ENCODE results near the gene GYG2.
"Not testable (repeated sequence)": the region's sequence is repeated elsewhere in the genome, so short reads cannot be mapped to it uniquely, and the experiment has no call there.

Gene GYG2

GRCh38 chrX:2874222-2875135 lies 45.7 kb downstream of the GYG2 start:
- no peak for DNase-seq

GRCh38 chrX:2875136-2875481 lies 46.4 kb downstream of the GYG2 start:
- DNase-seq: no peak

GRCh38 chrX:2875798-2876399 lies 47.2 kb downstream of the GYG2 start:
- DNase-seq: peak; percentile 10

- no peak for DNase-seq
Measured at GRCh38 chrX:2878563-2878962, 49.8 kb downstream of the GYG2 start.

- no peak for DNase-seq
Measured at GRCh38 chrX:2879670-2880069, 50.9 kb downstream of the GYG2 start.

- DNase-seq: no peak
Measured at GRCh38 chrX:2883770-2884169, 55.0 kb downstream of the GYG2 start.

- DNase-seq: no peak
Measured at GRCh38 chrX:2888309-2888708, 59.6 kb downstream of the GYG2 start.

- no peak for DNase-seq
Measured at GRCh38 chrX:2889045-2889605, 60.4 kb downstream of the GYG2 start.

- not testable (repeated sequence) for DNase-seq
Measured at GRCh38 chrX:2889706-2890490, 61.2 kb downstream of the GYG2 start.

GRCh38 chrX:2890536-2891460 lies 62.1 kb downstream of the GYG2 start:
- DNase-seq: not testable (repeated sequence)

- DNase-seq: no peak
Measured at GRCh38 chrX:2892816-2893215, 64.1 kb downstream of the GYG2 start.

- DNase-seq: no peak
Measured at GRCh38 chrX:2894885-2895292, 66.2 kb downstream of the GYG2 start.

GRCh38 chrX:2897311-2897689 lies 68.6 kb downstream of the GYG2 start:
- DNase-seq: no peak

- peak; percentile 4 for DNase-seq
Measured at GRCh38 chrX:2897690-2898623, 69.2 kb downstream of the GYG2 start.

GRCh38 chrX:2898846-2899512 lies 70.2 kb downstream of the GYG2 start:
- no peak for DNase-seq

- DNase-seq: no peak
Measured at GRCh38 chrX:2901367-2902036, 72.8 kb downstream of the GYG2 start.

GRCh38 chrX:2902841-2903240 lies 74.1 kb downstream of the GYG2 start:
- no peak for DNase-seq

- no peak for DNase-seq
Measured at GRCh38 chrX:2903366-2903765, 74.6 kb downstream of the GYG2 start.

GRCh38 chrX:2907295-2907694 lies 78.6 kb downstream of the GYG2 start:
- DNase-seq: no peak

GRCh38 chrX:2908125-2908685 lies 79.5 kb downstream of the GYG2 start:
- DNase-seq: no peak

Data from RPMI8226 (cell line).